ENCODE data around the gene PNKP. TPM values are rescaled to one million over a fixed set of nuclear protein-coding genes. Genes with fewer than 3 reads are reported as not detected.
A peak's percentile ranks its signal among the peaks of the same experiment; 100 is the strongest.

PNKP gene
- total RNA-seq, 2 donors from 2014 or later: 170 to 196 TPM

- DNase-seq (peak; percentile 95 to 98 (median 95)), ATAC-seq (peak; percentile 63)
- H3K9me3 ChIP-seq (ENCODE audit: control insufficient read depth, low read length, poor library complexity, severe bottlenecking): no peaks in the 10 kb centered on the region
- Mint-ChIP-seq H3K27ac (no peak overlapping the region), H3K27me3 (no peaks in the 10 kb centered on the region), H3K4me1 (peaks cover 26% of the 10 kb centered on the region), H3K36me3 (ENCODE audit: low read depth) (peaks cover 3% of the 10 kb centered on the region), H3K4me3 (no peak overlapping the region)
These were observed 9.1 kb upstream of the PNKP start for GRCh38 chr19:49876422-49877019.

GRCh38 chr19:49875857-49876421 is 8.6 kb upstream of the PNKP start:
- Mint-ChIP-seq H3K36me3 (ENCODE audit: low read depth) (peaks cover 3% of the 10 kb centered on the region), H3K4me3 (no peak overlapping the region), H3K27me3 (no peaks in the 10 kb centered on the region), H3K4me1 (peaks cover 25% of the 10 kb centered on the region), H3K27ac (no peak overlapping the region)
- ATAC-seq (no peak), DNase-seq (peak; percentile 34 to 52 (median 41))
- H3K9me3 ChIP-seq (ENCODE audit: control insufficient read depth, low read length, poor library complexity, severe bottlenecking): no peaks in the 10 kb centered on the region

GRCh38 chr19:49875177-49875576 is 7.8 kb upstream of the PNKP start:
- no peak overlapping the region for H3K4me3 Mint-ChIP-seq
- no peaks in the 10 kb centered on the region for H3K27me3 Mint-ChIP-seq
- H3K4me1 Mint-ChIP-seq: peaks cover 23% of the 10 kb centered on the region
- H3K27ac Mint-ChIP-seq: no peak overlapping the region
- DNase-seq (no peak), ATAC-seq (no peak)
- H3K36me3 Mint-ChIP-seq (ENCODE audit: low read depth): peaks cover 3% of the 10 kb centered on the region
- H3K9me3 ChIP-seq (ENCODE audit: control insufficient read depth, low read length, poor library complexity, severe bottlenecking): no peaks in the 10 kb centered on the region

GRCh38 chr19:49874503-49875157 is 7.3 kb upstream of the PNKP start:
- ATAC-seq (no peak), DNase-seq (no peak)
- peaks cover 3% of the 10 kb centered on the region for H3K36me3 Mint-ChIP-seq (ENCODE audit: low read depth)
- H3K4me3 Mint-ChIP-seq: no peak overlapping the region
- no peaks in the 10 kb centered on the region for H3K27me3 Mint-ChIP-seq
- peaks cover 25% of the 10 kb centered on the region for H3K4me1 Mint-ChIP-seq
- no peaks in the 10 kb centered on the region for H3K9me3 ChIP-seq (ENCODE audit: control insufficient read depth, low read length, poor library complexity, severe bottlenecking)
- H3K27ac Mint-ChIP-seq: no peak overlapping the region

GRCh38 chr19:49873834-49874233 is 6.5 kb upstream of the PNKP start:
- Mint-ChIP-seq H3K27me3 (no peaks in the 10 kb centered on the region), H3K4me3 (no peak overlapping the region), H3K36me3 (ENCODE audit: low read depth) (peaks cover 3% of the 10 kb centered on the region), H3K4me1 (peaks cover 25% of the 10 kb centered on the region), H3K27ac (peak overlapping the region; percentile 19)
- no peaks in the 10 kb centered on the region for H3K9me3 ChIP-seq (ENCODE audit: control insufficient read depth, low read length, poor library complexity, severe bottlenecking)
- DNase-seq (no peak), ATAC-seq (no peak)

DNA sequence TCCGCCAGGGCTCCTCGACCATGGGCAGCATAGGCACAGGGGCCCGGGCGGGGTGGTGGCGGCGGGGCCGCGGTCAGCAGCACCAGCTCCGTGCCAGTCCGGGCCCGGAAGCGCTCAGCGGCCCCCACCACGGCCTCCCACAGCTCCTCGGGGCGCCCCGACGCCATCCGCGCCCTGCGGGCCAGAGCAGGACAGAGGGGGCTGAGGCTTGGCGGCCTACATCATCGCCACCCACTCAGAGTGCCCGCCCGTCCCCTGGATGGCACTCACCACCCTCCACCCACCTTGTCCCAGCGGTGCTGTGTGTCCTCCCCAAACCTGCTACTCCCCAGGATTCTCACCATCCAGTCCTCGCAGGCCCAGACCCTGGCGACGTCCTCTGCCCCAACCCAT is 5.7 kb upstream of the PNKP start:
- Mint-ChIP-seq H3K4me1 (peaks cover 23% of the 10 kb centered on the region), H3K4me3 (peak overlapping the region; percentile 39), H3K27ac (peak overlapping the region; percentile 19), H3K36me3 (ENCODE audit: low read depth) (peaks cover 3% of the 10 kb centered on the region), H3K27me3 (no peaks in the 10 kb centered on the region)
- DNase-seq (no peak), ATAC-seq (no peak)
- no peaks in the 10 kb centered on the region for H3K9me3 ChIP-seq (ENCODE audit: control insufficient read depth, low read length, poor library complexity, severe bottlenecking)

DNA sequence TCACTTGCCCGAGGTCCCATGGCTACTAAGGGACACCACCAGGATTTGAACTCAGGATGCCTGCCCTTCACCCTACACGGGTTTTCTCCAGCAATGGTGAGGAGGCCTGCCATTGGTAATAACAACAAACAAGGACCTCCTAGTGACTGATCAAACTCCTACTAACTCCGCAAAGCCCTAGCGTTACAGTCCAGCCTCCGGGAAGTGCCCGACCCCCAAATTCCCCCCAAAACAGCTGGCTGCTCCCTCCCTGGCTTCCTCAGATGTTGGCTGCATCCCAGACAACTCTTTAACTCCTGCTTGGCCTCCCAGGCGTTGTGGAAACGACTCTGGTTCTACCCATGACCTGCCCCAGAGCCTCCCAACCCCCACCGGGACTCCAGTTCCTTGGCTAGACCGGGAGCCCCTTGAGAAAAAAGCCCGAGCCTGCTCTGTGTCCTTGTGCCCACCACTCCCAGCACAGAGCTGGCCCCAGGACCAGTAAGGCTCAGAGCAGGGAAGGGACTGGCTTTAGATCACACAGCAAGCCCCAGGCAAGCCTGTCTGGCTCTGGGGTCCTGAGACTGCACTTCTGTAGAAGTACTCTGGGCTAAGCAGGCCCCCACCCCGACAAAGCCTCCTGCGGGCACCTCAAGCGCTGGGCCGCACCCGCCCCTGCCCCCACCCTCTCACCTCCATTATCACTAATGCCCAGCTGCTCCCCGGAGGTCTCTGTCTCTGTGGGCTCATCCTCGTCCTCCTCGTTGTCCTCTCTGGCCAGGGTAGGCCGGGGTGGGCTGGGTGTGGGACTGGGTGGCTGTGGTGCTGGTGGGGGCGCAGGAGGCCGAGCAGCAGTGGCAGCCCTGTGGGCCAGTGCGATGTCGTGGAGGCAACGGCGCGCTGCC is 5.1 kb upstream of the PNKP start:
- DNase-seq (no peak), ATAC-seq (no peak)
- no peaks in the 10 kb centered on the region for H3K36me3 Mint-ChIP-seq (ENCODE audit: low read depth)
- H3K27ac Mint-ChIP-seq: peak overlapping the region; percentile 61
- H3K4me3 Mint-ChIP-seq: no peak overlapping the region
- H3K9me3 ChIP-seq (ENCODE audit: control insufficient read depth, low read length, poor library complexity, severe bottlenecking): no peaks in the 10 kb centered on the region
- peaks cover 26% of the 10 kb centered on the region for H3K4me1 Mint-ChIP-seq
- no peaks in the 10 kb centered on the region for H3K27me3 Mint-ChIP-seq

GRCh38 chr19:49871349-49871985 is 4.1 kb upstream of the PNKP start:
- Mint-ChIP-seq H3K4me3 (no peak overlapping the region), H3K27me3 (no peaks in the 10 kb centered on the region), H3K4me1 (peaks cover 32% of the 10 kb centered on the region), H3K27ac (peak overlapping the region; percentile 61), H3K36me3 (ENCODE audit: low read depth) (no peaks in the 10 kb centered on the region)
- no peak for DNase-seq
- ATAC-seq: no peak
- H3K9me3 ChIP-seq (ENCODE audit: control insufficient read depth, low read length, poor library complexity, severe bottlenecking): no peaks in the 10 kb centered on the region

DNA sequence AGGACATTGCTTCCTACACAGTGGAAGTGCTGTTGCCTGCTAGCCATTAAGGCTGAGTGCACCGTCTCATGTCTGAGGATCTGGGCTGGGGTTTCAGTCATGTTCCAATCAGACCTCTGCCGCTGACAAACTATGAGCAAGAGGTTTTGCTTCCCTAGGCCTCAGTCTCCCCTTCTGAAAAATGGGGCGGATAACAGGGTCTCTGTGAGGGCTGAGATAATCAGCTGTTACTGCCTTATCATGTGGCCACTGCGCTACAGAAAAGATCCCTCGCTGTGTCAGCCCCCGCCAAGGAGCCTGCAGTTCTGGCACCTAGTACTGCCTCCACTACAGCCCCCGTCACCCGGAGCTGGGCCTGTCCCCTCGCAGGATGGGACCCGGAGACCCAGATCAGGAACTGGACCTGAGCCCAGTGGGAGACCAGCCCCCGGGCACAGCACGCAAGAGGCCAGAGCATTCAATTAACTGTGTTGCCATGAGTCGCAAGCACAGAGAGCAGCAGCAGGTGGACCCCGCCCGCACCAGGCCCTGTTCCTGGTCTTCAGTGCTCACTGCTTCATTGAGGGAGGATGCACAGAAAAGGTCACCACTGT is 3.0 kb upstream of the PNKP start:
- H3K9me3 ChIP-seq (ENCODE audit: control insufficient read depth, low read length, poor library complexity, severe bottlenecking): no peaks in the 10 kb centered on the region
- H3K4me1 Mint-ChIP-seq: peaks cover 33% of the 10 kb centered on the region
- DNase-seq (no peak), ATAC-seq (no peak)
- no peaks in the 10 kb centered on the region for H3K27me3 Mint-ChIP-seq
- no peak overlapping the region for H3K27ac Mint-ChIP-seq
- peak overlapping the region; percentile 43 for H3K4me3 Mint-ChIP-seq
- peaks cover 2% of the 10 kb centered on the region for H3K36me3 Mint-ChIP-seq (ENCODE audit: low read depth)

DNA sequence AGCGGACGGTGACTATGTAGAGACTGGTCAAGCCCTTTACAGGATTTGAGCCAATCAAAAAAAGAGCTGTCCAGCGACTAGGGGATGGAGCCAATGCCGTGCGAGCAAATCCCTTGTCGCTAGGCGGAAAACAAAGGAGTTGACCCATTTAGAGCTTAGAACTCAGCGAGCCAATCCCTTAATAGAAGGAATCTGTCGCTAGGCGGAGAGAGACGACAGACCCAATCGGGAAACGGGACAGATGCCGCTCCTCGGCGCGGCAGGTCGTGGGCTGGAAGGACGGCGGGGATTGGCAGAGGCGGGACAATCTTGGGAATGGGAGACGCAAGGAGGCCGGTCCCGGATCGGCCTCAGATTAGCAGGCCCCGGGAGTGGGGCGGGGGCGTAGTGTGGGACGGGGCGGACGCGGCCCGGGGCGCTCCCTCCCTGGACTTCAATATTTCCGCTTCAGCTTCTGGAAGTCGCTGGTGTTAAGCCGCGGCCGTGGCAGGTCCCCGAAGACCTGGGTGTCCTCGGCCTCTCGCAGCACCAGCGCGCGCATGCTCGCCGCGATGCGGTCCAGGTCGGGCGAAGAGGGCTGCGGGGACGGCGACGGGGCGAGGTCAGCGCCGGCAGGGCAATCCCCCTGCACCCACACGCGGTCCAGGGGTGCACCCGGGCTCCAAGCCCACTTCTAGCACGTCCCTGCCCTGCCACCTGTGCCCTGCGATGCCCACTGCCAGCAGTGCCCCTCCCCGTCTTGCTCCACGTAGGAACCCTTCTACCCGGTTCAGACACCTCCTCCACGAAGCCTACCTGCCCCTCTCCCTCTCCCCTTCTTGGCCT is 2.3 kb upstream of the PNKP start:
- DNase-seq (peak; percentile 81 to 87 (median 82)), ATAC-seq (peak; percentile 79)
- H3K27ac Mint-ChIP-seq: no peak overlapping the region
- no peaks in the 10 kb centered on the region for H3K27me3 Mint-ChIP-seq
- peaks cover 2% of the 10 kb centered on the region for H3K36me3 Mint-ChIP-seq (ENCODE audit: low read depth)
- H3K4me3 Mint-ChIP-seq: no peak overlapping the region
- H3K9me3 ChIP-seq (ENCODE audit: control insufficient read depth, low read length, poor library complexity, severe bottlenecking): no peaks in the 10 kb centered on the region
- H3K4me1 Mint-ChIP-seq: peaks cover 34% of the 10 kb centered on the region

- no peak overlapping the region for H3K4me3 Mint-ChIP-seq
- DNase-seq: no peak
- no peak overlapping the region for H3K27ac Mint-ChIP-seq
- H3K4me1 Mint-ChIP-seq: peaks cover 32% of the 10 kb centered on the region
- no peaks in the 10 kb centered on the region for H3K27me3 Mint-ChIP-seq
- no peak for ATAC-seq
- H3K9me3 ChIP-seq (ENCODE audit: control insufficient read depth, low read length, poor library complexity, severe bottlenecking): no peaks in the 10 kb centered on the region
- peaks cover 2% of the 10 kb centered on the region for H3K36me3 Mint-ChIP-seq (ENCODE audit: low read depth)
These were observed 1.7 kb upstream of the PNKP start for GRCh38 chr19:49869009-49869483.

DNA sequence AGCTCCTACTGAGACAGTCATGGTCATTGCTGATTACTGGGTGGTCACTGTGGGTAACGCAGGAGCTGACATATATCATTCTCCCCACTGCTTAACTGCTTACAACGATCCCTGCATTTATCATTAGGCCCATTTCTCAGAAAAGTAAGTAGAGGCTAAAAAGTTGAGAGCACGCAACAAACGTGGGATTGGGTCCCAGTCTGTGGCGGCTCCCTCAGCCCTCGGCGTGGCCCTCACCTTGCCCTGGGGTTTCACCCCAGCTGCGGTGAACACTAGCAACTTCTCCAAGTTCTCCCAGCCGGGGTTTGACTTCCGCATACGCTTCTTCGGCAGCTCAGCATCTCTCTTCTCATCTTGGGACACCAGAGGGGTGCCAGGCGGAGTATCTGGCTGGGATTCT is 2.5 kb downstream of the PNKP start:
- Mint-ChIP-seq H3K4me1 (peaks cover 27% of the 10 kb centered on the region), H3K4me3 (no peak overlapping the region), H3K36me3 (ENCODE audit: low read depth) (peaks cover 5% of the 10 kb centered on the region), H3K27ac (peak overlapping the region; percentile 45), H3K27me3 (no peaks in the 10 kb centered on the region)
- H3K9me3 ChIP-seq (ENCODE audit: control insufficient read depth, low read length, poor library complexity, severe bottlenecking): no peaks in the 10 kb centered on the region
- no peak for DNase-seq
- no peak for ATAC-seq
